RWPE2 (cell line): ENCODE data around the gene SLC30A3.

Source experiments
- ATAC-seq: fragments of 200-7000 bp; cut with Tn5 transposase; 3 replicates; pipeline ENCODE4 v1.9.1; 2021; ENCODE audit warnings: low read depth
- DNase-seq: peaks from one replicate; pipeline ENCODE4 v3.0.0-alpha.2; 2020; ENCODE audit warnings: low spot score
- H3K27ac ChIP-seq: fragments of 450-650 bp; 2 replicates; pipeline ENCODE4 v1.5.1; 2017; ENCODE audit warnings: mild to moderate bottlenecking; ENCODE audit not compliant: poor library complexity, severe bottlenecking
- H3K27me3 ChIP-seq: fragments of 250-450 bp; sonication (Bioruptor Pico); 2 replicates; pipeline ENCODE4 v1.5.1; 2021; ENCODE audit warnings: mild to moderate bottlenecking, moderate library complexity; ENCODE audit not compliant: insufficient read depth, poor library complexity, severe bottlenecking
- H3K36me3 ChIP-seq: fragments of 250-450 bp; sonication (Bioruptor Pico); 2 replicates; pipeline ENCODE4 v1.5.1; 2020; ENCODE audit warnings: low read depth, mild to moderate bottlenecking, moderate library complexity
- H3K4me1 ChIP-seq: fragments of 250-450 bp; sonication (Bioruptor Pico); 2 replicates; pipeline ENCODE4 v1.5.1; 2021; ENCODE audit warnings: mild to moderate bottlenecking, moderate library complexity; ENCODE audit not compliant: insufficient read depth, poor library complexity, severe bottlenecking
- H3K4me3 ChIP-seq: fragments of 250-450 bp; sonication (Bioruptor Pico); 2 replicates; pipeline ENCODE4 v1.5.1; 2021; ENCODE audit warnings: mild to moderate bottlenecking, moderate library complexity; ENCODE audit not compliant: severe bottlenecking
- H3K9me3 ChIP-seq: fragments of 250-450 bp; sonication (Bioruptor Pico); 2 replicates; pipeline ENCODE4 v1.5.1; 2021; ENCODE audit warnings: mild to moderate bottlenecking, moderate library complexity; ENCODE audit not compliant: severe bottlenecking
- CTCF ChIP-seq: fragments of 450-650 bp; IDR thresholded peaks from one replicate; pipeline ENCODE4 v1.5.1; 2017; ENCODE audit warnings: mild to moderate bottlenecking, moderate library complexity; ENCODE audit not compliant: poor library complexity, severe bottlenecking

Gene SLC30A3

GRCh38 chr2:27241761-27242613, 20.9 kb downstream of the SLC30A3 start:
- H3K27ac ChIP-seq = no peak overlapping the region

GRCh38 chr2:27240406-27240805, 22.4 kb downstream of the SLC30A3 start:
- no peak for ATAC-seq
- no peaks in the 10 kb centered on the region for H3K9me3 ChIP-seq
- H3K4me3 ChIP-seq = no peak overlapping the region
- TF ChIP-seq CTCF = no peak
- peaks cover 85% of the 10 kb centered on the region for H3K36me3 ChIP-seq
- H3K27me3 ChIP-seq = no peaks in the 10 kb centered on the region
- H3K4me1 ChIP-seq = no peaks in the 10 kb centered on the region
- no peak overlapping the region for H3K27ac ChIP-seq
- DNase-seq = no peak

More at GRCh38 chr2:27241761-27242613, 20.9 kb downstream of the SLC30A3 start:
- DNase-seq = no peak
- H3K4me3 ChIP-seq = no peak overlapping the region
- ATAC-seq = no peak
- no peaks in the 10 kb centered on the region for H3K27me3 ChIP-seq
- TF ChIP-seq CTCF = no peak
- H3K36me3 ChIP-seq = peaks cover 69% of the 10 kb centered on the region
- H3K9me3 ChIP-seq = no peaks in the 10 kb centered on the region
- H3K4me1 ChIP-seq = no peaks in the 10 kb centered on the region

DNA sequence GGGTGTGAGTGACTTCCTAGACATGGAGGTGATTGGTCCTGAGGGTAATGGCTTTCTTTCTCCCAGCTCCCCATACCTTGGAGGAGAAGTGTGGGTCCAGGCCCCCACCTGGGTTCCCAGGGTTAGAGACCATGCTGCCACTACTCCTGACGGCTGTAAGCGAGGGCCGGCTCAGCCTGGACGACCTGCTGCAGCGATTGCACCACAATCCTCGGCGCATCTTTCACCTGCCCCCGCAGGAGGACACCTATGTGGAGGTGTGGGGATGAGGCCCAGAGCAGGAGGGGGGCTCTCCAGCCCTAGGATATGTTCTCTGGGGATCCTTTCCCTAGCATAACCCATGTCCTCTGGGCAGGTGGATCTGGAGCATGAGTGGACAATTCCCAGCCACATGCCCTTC, 23.9 kb downstream of the SLC30A3 start:
- ATAC-seq (no peak), DNase-seq (no peak)
- H3K27me3 ChIP-seq = no peaks in the 10 kb centered on the region
- no peak overlapping the region for H3K27ac ChIP-seq
- no peak for TF ChIP-seq CTCF
- H3K4me1 ChIP-seq = no peaks in the 10 kb centered on the region
- no peak overlapping the region for H3K4me3 ChIP-seq
- H3K36me3 ChIP-seq = peaks cover 96% of the 10 kb centered on the region
- H3K9me3 ChIP-seq = no peaks in the 10 kb centered on the region

DNA sequence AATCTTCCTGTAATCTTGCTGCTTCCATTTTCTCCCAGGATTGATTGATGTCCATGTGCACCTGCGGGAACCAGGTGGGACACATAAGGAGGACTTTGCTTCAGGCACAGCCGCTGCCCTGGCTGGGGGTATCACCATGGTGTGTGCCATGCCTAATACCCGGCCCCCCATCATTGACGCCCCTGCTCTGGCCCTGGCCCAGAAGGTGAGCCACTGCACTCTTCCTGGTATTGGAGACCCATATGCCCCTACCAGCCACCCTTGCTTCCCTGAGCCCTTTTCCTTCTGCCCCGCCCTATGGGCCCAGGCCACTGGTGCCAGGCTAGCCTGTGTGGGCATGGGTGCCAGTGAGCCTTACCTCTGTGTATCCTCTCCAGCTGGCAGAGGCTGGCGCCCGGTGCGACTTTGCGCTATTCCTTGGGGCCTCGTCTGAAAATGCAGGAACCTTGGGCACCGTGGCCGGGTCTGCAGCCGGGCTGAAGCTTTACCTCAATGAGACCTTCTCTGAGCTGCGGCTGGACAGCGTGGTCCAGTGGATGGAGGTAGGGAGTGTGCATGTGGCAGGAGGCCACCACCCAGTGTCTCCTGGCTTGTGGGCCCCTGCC, 25.4 kb downstream of the SLC30A3 start:
- Histone ChIP-seq H3K4me3 (no peak overlapping the region), H3K27ac (no peak overlapping the region), H3K4me1 (no peaks in the 10 kb centered on the region), H3K27me3 (no peaks in the 10 kb centered on the region), H3K36me3 (peaks cover 97% of the 10 kb centered on the region), H3K9me3 (no peaks in the 10 kb centered on the region)
- ATAC-seq (no peak), DNase-seq (no peak)
- no peak for TF ChIP-seq CTCF

- no peak for TF ChIP-seq CTCF
- H3K36me3 ChIP-seq = peaks cover 99% of the 10 kb centered on the region
- ATAC-seq = no peak
- no peak overlapping the region for H3K4me3 ChIP-seq
- no peak overlapping the region for H3K27ac ChIP-seq
- no peaks in the 10 kb centered on the region for H3K4me1 ChIP-seq
- DNase-seq = no peak
- no peaks in the 10 kb centered on the region for H3K27me3 ChIP-seq
- no peaks in the 10 kb centered on the region for H3K9me3 ChIP-seq
Measured at GRCh38 chr2:27236626-27237025, 26.2 kb downstream of the SLC30A3 start.
